ENCODE results near the gene GAS7.

- TF ChIP-seq CTCF (IDR thresholded peaks at IDR 0.05; ENCODE audit: low read length), result no peak
- TF ChIP-seq EZH2 (IDR thresholded peaks at IDR 0.05; ENCODE audit: borderline replicate concordance, low read length), result no peak
Observed at GRCh38 chr17:10171122-10171571, 27.3 kb downstream of the GAS7 start.
